Neural cell (in vitro differentiated cells): ENCODE data around the gene MAPK8IP3. TPM values are rescaled to one million over a fixed set of nuclear protein-coding genes. Genes with fewer than 3 reads are reported as not detected.

ENCODE experiments used
- H2AFZ ChIP-seq: fragments of 200-600, 300-800 bp; sonication (generic), shearing (Covaris generic); 2 replicates; pipeline ENCODE4 v1.6.0; 2014; ENCODE audit warnings: low read depth, mild to moderate bottlenecking, antibody characterized with exemption, low read length, moderate library complexity
- H3F3A ChIP-seq: fragments of 200-600 bp; shearing (Covaris generic); 2 replicates; pipeline ENCODE4 v1.6.1; 2016; ENCODE audit warnings: mild to moderate bottlenecking, moderate library complexity, mixed read lengths, antibody characterized with exemption, low read length; ENCODE audit not compliant: insufficient read depth, poor library complexity, severe bottlenecking
- H3K27ac ChIP-seq: fragments of 200-600, 300-800 bp; sonication (generic), shearing (Covaris generic); 2 replicates; pipeline ENCODE4 v1.5.1; 2014; ENCODE audit warnings: mild to moderate bottlenecking, low read length, moderate library complexity
- H3K27me3 ChIP-seq: fragments of 300-800, 200-600 bp; sonication (generic), shearing (Covaris generic); 2 replicates; pipeline ENCODE4 v1.6.0; 2014; ENCODE audit warnings: mild to moderate bottlenecking, low read depth, low read length, moderate library complexity; ENCODE audit not compliant: insufficient read depth
- H3K36me3 ChIP-seq: fragments of 300-800, 200-600 bp; sonication (generic), shearing (Covaris generic); 2 replicates; pipeline ENCODE4 v1.5.1; 2014; ENCODE audit warnings: mild to moderate bottlenecking, antibody characterized with exemption, low read length, moderate library complexity; ENCODE audit not compliant: insufficient read depth
- H3K4me2 ChIP-seq: fragments of 300-800, 200-600 bp; sonication (generic), shearing (Covaris generic); 2 replicates; pipeline ENCODE4 v1.6.0; 2014; ENCODE audit warnings: mild to moderate bottlenecking, low read length
- H3K4me3 ChIP-seq: fragments of 300-800, 200-600 bp; sonication (generic), shearing (Covaris generic); 2 replicates; pipeline ENCODE4 v1.5.1; 2014; ENCODE audit warnings: mild to moderate bottlenecking, low read length, moderate library complexity
- H3K79me2 ChIP-seq: fragments of 200-600 bp; shearing (Covaris generic); replicated peaks from 2 replicates; pipeline ENCODE4 v1.6.0; 2014; ENCODE audit warnings: mild to moderate bottlenecking, low read length, moderate library complexity; ENCODE audit not compliant: insufficient read depth
- H3K9ac ChIP-seq: fragments of 300-800, 200-600 bp; sonication (generic), shearing (Covaris generic); 2 replicates; pipeline ENCODE4 v1.6.1; 2016; ENCODE audit warnings: mild to moderate bottlenecking, low read length, mixed read lengths
- H3K9me2 ChIP-seq: fragments of 200-600 bp; shearing (Covaris generic); 2 replicates; pipeline ENCODE4 v1.6.1; 2016; ENCODE audit warnings: mild to moderate bottlenecking, low read length, mixed read lengths; ENCODE audit not compliant: insufficient read depth
- H3K9me3 ChIP-seq: fragments of 200-600, 300-800 bp; sonication (generic), shearing (Covaris generic); 2 replicates; pipeline ENCODE4 v1.6.1; 2016; ENCODE audit warnings: mild to moderate bottlenecking, mixed run types, low read length, moderate library complexity, mixed read lengths
- H4K20me1 ChIP-seq: fragments of 200-600 bp; shearing (Covaris generic); 2 replicates; pipeline ENCODE4 v1.6.1; 2016; ENCODE audit warnings: mild to moderate bottlenecking, mixed run types; ENCODE audit not compliant: insufficient read depth
- CTCF ChIP-seq: fragments of 450-650 bp; IDR thresholded peaks from 2 replicates; pipeline ENCODE4 v1.5.1; 2014; ENCODE audit warnings: antibody characterized with exemption, mild to moderate bottlenecking, moderate library complexity; ENCODE audit not compliant: poor library complexity, severe bottlenecking
- EP300 ChIP-seq: fragments of 450-650 bp; conservative IDR thresholded peaks from 2 replicates; pipeline ENCODE4 v1.6.1; 2014; ENCODE audit warnings: antibody characterized with exemption, mild to moderate bottlenecking, moderate library complexity; ENCODE audit not compliant: poor library complexity, severe bottlenecking
- MXI1 ChIP-seq: fragments of 450-650 bp; conservative IDR thresholded peaks from 2 replicates; pipeline ENCODE4 v1.6.1; 2014; ENCODE audit warnings: antibody characterized with exemption, mild to moderate bottlenecking; ENCODE audit not compliant: poor library complexity, severe bottlenecking
- POLR2AphosphoS5 ChIP-seq: IDR thresholded peaks from 2 replicates; pipeline ENCODE4 v1.6.1; 2012
- RAD21 ChIP-seq: fragments of 450-650 bp; conservative IDR thresholded peaks from 2 replicates; pipeline ENCODE4 v1.6.1; 2014; ENCODE audit warnings: antibody characterized with exemption, mild to moderate bottlenecking, moderate library complexity
- REST ChIP-seq: IDR thresholded peaks from 2 replicates; pipeline ENCODE4 v1.6.1; 2012; ENCODE audit warnings: borderline replicate concordance
- SMC3 ChIP-seq: fragments of 450-650 bp; conservative IDR thresholded peaks from 2 replicates; pipeline ENCODE4 v1.6.1; 2014; ENCODE audit warnings: antibody characterized with exemption, mild to moderate bottlenecking, moderate library complexity; ENCODE audit not compliant: poor library complexity
- TAF1 ChIP-seq: IDR thresholded peaks from 2 replicates; pipeline ENCODE4 v1.6.1; 2012; ENCODE audit warnings: low read depth
- polyA plus RNA-seq: library from polyadenylated mRNA; depleted of rRNA; stranded (reverse); fragments of >200 nt; gene quantifications from 2 replicates; pipeline ENCODE4 v1.2.3, GENCODE V29; 2014

MAPK8IP3 gene
- polyA plus RNA-seq, 1 donor from 2014 or later = 51.0 TPM

GRCh38 chr16:1771864-1772361 lies 65.9 kb downstream of the MAPK8IP3 start:
- Histone ChIP-seq H3K9me3 (no peaks in the 10 kb centered on the region), H3K79me2 (peaks cover 9% of the 10 kb centered on the region), H4K20me1 (no peaks in the 10 kb centered on the region), H3K4me2 (peak overlapping the region; percentile 93), H3F3A (no peaks in the 10 kb centered on the region), H2AFZ (no peak overlapping the region), H3K27me3 (no peaks in the 10 kb centered on the region), H3K4me3 (peak overlapping the region; percentile 98), H3K9me2 (no peaks in the 10 kb centered on the region), H3K36me3 (no peaks in the 10 kb centered on the region), H3K9ac (peak overlapping the region; percentile 84), H3K27ac (peak overlapping the region; percentile 74)
- no peak for TF ChIP-seq TAF1
- TF ChIP-seq RAD21 = no peak
- TF ChIP-seq REST = no peak

GRCh38 chr16:1772362-1772907 lies 66.4 kb downstream of the MAPK8IP3 start, which contains the start of gene EME2:
Gene EME2 (plus strand): TSS chr16:1772810. CDS start chr16:1773228, 418 bp downstream.
- Histone ChIP-seq H3K79me2 (peaks cover 9% of the 10 kb centered on the region), H3F3A (no peaks in the 10 kb centered on the region), H3K9me3 (no peaks in the 10 kb centered on the region), H4K20me1 (no peaks in the 10 kb centered on the region), H3K9me2 (no peaks in the 10 kb centered on the region), H3K4me2 (peak within 1 kb of the TSS; percentile 93), H3K4me3 (peak within 1 kb of the TSS; percentile 98), H2AFZ (peak within 1 kb of the TSS; percentile 8), H3K27ac (peak within 1 kb of the TSS; percentile 74), H3K27me3 (no peaks in the 10 kb centered on the region), H3K36me3 (no peaks in the 10 kb centered on the region), H3K9ac (peak within 1 kb of the TSS; percentile 84)
- TF ChIP-seq EP300 (no peak), MXI1 (no peak), TAF1 (no peak), REST (no peak), CTCF (no peak), POLR2AphosphoS5 (no peak), RAD21 (no peak), SMC3 (no peak)
